Thoracic aorta (tissue), 2 donors: ENCODE data around the gene ZFYVE28. TPM values are rescaled to one million over a fixed set of nuclear protein-coding genes. Genes with fewer than 3 reads are reported as not detected.
"Not testable (repeated sequence)": the region's sequence is repeated elsewhere in the genome, so short reads cannot be mapped to it uniquely, and the experiment has no call there.

ENCODE experiments used
- ATAC-seq: fragments of 150-250 bp; one replicate; pipeline ENCODE4 v1.8.0; 2017; ENCODE audit warnings: low read depth; ENCODE audit not compliant: insufficient number of reproducible peaks, low FRiP score
- DNase-seq: peaks from one replicate; pipeline ENCODE4 v3.0.0-alpha.2; 2020; ENCODE audit warnings: low spot score
- H3K27ac ChIP-seq, 2 donors: fragments of 200-600 bp; sonication (generic); 1 replicate in 1 of 2; 2 replicates in 1 of 2; pipeline ENCODE4 v1.5.1; 2016; ENCODE audit warnings: mild to moderate bottlenecking in 2 of 2, moderate library complexity in 2 of 2
- H3K27me3 ChIP-seq: fragments of 200-600 bp; sonication (generic); replicated peaks from 2 replicates; pipeline ENCODE4 v1.6.0; 2016; ENCODE audit warnings: mild to moderate bottlenecking; ENCODE audit not compliant: insufficient read depth
- H3K36me3 ChIP-seq: fragments of 200-600 bp; sonication (generic); one replicate; pipeline ENCODE4 v1.5.1; 2016
- H3K4me1 ChIP-seq, 2 donors: fragments of 200-600 bp; sonication (generic); 1 replicate in 1 of 2; 2 replicates in 1 of 2; pipeline versions ENCODE4 v1.5.1 to v1.6.0; 2016; ENCODE audit warnings: low read depth in 2 of 2, mild to moderate bottlenecking in 1 of 2; ENCODE audit not compliant: control insufficient read depth in 1 of 2
- H3K4me3 ChIP-seq: fragments of 200-600 bp; sonication (generic); 2 replicates; pipeline ENCODE4 v1.5.1; 2016; ENCODE audit warnings: mild to moderate bottlenecking
- H3K9me3 ChIP-seq: fragments of 200-600 bp; sonication (generic); 2 replicates; pipeline ENCODE4 v1.5.1; 2016
- total RNA-seq, 2 donors: library from RNA; depleted of rRNA; stranded (reverse); fragments of >200 nt; gene quantifications; one replicate each; pipeline versions ENCODE4 v1.1.0 to v1.2.3, GENCODE V29; 2016
- TF ChIP-seq, protein P1 (sequence below): fragments of 200-600 bp; sonication (generic); IDR thresholded peaks from one replicate; pipeline ENCODE4 v1.5.1; 2019; ENCODE audit warnings: antibody characterized with exemption

Gene ZFYVE28
- total RNA-seq, 2 donors from 2014 or later = 11.5 to 20.2 TPM

DNA sequence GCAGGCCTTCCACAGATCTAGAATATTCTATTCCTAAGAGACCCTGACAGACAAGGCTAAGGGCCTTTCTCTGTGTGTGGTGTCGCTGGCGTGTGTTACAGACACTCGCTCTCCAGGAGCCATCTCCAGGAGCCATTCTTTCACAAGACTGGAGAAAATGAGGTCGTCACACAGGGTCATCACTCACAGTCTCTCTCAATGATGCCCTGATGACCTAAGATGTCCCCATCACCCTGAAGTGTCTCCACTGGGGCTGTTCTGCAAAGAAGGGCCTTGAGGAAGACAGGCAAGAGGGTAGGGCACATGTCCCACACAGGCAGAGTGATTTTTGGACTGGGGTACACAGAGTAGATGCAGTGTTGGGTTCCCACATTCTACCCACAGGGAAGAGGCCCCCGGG lies 34.7 kb downstream of the ZFYVE28 start:
- Histone ChIP-seq H3K36me3 (no peaks in the 10 kb centered on the region), H3K27ac (no peak overlapping the region), H3K4me1 (peaks cover 0 to 6% of the 10 kb centered on the region in 2 donors), H3K27me3 (no peaks in the 10 kb centered on the region), H3K9me3 (no peaks in the 10 kb centered on the region), H3K4me3 (no peak overlapping the region)
- ATAC-seq = no peak
- TF ChIP-seq, protein P1, sequence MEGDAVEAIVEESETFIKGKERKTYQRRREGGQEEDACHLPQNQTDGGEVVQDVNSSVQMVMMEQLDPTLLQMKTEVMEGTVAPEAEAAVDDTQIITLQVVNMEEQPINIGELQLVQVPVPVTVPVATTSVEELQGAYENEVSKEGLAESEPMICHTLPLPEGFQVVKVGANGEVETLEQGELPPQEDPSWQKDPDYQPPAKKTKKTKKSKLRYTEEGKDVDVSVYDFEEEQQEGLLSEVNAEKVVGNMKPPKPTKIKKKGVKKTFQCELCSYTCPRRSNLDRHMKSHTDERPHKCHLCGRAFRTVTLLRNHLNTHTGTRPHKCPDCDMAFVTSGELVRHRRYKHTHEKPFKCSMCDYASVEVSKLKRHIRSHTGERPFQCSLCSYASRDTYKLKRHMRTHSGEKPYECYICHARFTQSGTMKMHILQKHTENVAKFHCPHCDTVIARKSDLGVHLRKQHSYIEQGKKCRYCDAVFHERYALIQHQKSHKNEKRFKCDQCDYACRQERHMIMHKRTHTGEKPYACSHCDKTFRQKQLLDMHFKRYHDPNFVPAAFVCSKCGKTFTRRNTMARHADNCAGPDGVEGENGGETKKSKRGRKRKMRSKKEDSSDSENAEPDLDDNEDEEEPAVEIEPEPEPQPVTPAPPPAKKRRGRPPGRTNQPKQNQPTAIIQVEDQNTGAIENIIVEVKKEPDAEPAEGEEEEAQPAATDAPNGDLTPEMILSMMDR = no peak
- no peak for DNase-seq

DNA sequence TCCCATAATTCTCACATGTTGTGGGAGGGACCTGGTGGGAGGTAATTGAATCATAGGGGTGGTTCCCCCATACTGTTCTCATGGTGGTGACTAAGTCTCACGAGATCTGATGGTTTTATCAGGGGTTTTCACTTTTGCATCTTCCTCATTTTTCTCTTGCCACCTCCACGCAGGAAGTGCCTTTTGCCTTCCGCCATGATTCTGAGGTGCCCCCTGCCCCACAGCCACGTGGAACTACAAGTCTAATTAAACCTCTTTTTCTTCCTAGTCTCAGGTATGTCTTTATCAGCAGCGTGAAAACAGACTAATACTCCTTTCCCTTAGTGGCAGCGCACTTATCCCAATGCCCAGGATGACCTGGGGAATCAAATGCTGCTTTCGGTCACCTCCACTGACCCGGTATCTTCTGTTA lies 35.2 kb downstream of the ZFYVE28 start:
- not testable (repeated sequence) for H3K4me3 ChIP-seq, H3K27me3 ChIP-seq, DNase-seq, H3K9me3 ChIP-seq, H3K4me1 ChIP-seq, H3K36me3 ChIP-seq, ATAC-seq, H3K27ac ChIP-seq

DNA sequence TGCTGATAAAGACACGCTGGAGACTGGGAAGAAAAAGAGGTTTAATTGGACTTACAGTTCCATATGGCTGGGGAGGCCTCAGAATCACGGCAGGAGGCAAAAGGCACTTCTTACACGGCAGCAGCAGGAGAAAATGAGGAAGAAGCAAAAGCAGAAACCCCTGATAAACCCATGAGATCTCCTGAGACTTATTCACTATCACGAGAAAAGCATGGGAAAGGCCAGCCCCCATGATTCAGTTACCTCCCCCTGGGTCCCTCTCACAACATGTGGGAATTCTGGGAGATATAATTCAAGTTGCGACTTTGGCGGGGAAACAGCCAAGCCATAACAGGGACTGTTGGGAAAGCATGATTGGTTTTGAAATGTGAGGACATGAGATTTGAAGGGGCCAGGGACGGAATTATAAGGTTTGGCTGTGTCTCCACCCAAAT lies 35.7 kb downstream of the ZFYVE28 start:
- not testable (repeated sequence) for ATAC-seq, H3K4me1 ChIP-seq, H3K4me3 ChIP-seq

DNA sequence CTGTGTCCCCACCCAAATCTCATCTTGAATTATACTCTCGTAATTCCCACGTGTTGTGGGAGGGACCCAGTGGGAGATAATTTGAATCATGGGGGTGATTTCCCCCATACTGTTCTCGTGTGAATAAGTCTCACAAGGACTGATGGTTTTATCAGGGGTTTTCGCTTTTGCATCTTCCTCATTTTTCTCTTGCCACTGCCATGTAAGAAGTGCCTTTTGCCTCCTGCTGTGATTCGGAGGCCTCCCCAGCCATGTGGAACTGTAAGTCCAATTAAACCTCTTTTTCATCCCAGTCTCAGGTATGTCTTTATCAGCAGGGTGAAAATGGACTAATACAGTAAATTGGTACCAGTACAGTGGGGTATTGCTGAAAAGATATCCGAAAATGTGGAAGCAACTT lies 37.9 kb downstream of the ZFYVE28 start:
- H3K27me3 ChIP-seq, H3K4me3 ChIP-seq, DNase-seq, ATAC-seq, H3K36me3 ChIP-seq, H3K9me3 ChIP-seq, H3K4me1 ChIP-seq, H3K27ac ChIP-seq: not testable (repeated sequence)

More for the DNA sequence above, 35.7 kb downstream of the ZFYVE28 start:
- not testable (repeated sequence) for H3K36me3 ChIP-seq, H3K9me3 ChIP-seq, H3K27me3 ChIP-seq, DNase-seq, H3K27ac ChIP-seq

DNA sequence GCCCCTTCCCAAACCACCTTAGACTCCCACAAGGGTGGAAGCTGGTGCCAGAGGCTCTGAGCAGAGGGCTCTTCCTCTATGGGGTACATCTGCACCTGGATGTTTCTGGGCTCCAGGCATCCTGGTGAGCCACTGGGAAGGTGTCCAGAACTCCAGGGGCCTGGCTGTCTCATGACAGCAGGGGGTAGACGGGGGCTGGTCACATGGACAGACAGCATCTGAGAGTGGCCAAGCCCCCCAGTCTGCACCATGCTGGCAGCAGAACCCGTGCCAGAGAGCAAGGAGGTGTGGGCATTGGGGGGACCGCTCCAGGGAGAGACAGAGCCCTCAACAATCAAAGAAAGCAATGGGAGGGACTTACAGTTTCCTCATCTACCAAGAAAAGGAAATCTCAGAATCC lies 39.5 kb downstream of the ZFYVE28 start:
- DNase-seq (no peak), ATAC-seq (no peak)
- Histone ChIP-seq H3K4me1 (no peaks in the 10 kb centered on the region), H3K9me3 (no peaks in the 10 kb centered on the region), H3K36me3 (no peaks in the 10 kb centered on the region), H3K27me3 (no peaks in the 10 kb centered on the region), H3K4me3 (no peak overlapping the region), H3K27ac (no peak overlapping the region)
- TF ChIP-seq, protein P1 = no peak

DNA sequence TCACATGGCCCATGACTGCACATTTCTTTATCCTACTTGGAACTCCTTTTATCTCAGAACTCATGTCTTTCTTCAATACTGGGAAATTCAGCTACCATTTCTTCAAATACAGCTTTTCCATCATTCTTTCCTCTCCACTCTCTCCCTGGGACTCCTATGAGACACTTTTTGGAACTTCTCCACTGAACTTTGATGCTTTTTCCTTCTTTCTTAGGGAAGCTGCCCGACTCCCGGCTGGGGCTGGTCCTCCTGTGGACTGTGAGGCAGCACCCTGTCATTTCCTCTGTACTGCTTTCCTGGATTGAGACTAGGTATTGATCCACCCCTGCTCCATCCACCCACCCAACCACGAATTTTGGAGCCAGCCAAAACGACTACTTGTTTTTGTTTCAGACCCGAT lies 40.0 kb downstream of the ZFYVE28 start:
- no peaks in the 10 kb centered on the region for H3K9me3 ChIP-seq
- ATAC-seq (no peak), DNase-seq (no peak)
- TF ChIP-seq, protein P1 = no peak
- no peak overlapping the region for H3K4me3 ChIP-seq
- no peaks in the 10 kb centered on the region for H3K27me3 ChIP-seq
- H3K4me1 ChIP-seq = no peaks in the 10 kb centered on the region
- no peak overlapping the region for H3K27ac ChIP-seq
- H3K36me3 ChIP-seq = no peaks in the 10 kb centered on the region

DNA sequence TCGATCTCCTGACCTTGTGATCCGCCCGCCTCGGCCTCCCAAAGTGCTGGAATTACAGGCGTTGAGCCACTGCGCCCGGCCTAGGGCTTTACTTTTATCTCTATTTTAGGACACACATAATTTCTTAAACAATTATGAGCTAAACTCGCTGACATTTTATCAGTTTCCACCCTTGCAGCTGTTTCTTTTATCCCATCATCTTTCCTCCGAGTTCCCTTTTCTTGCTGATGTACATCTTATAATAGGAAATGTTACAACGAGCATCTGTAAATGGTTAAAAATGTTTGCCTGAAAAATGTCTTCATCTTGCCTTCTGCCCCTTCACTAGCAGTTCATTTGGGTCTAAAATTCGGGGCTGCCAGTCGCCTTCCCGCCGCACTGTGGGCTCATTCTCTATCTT lies 41.2 kb downstream of the ZFYVE28 start:
- DNase-seq = no peak
- Histone ChIP-seq H3K4me3 (no peak overlapping the region), H3K27ac (no peak overlapping the region), H3K27me3 (no peaks in the 10 kb centered on the region), H3K36me3 (no peaks in the 10 kb centered on the region), H3K4me1 (no peaks in the 10 kb centered on the region), H3K9me3 (no peaks in the 10 kb centered on the region)
- TF ChIP-seq, protein P1 = no peak
- ATAC-seq = no peak
